Naive B cell (primary cell): ENCODE data around the gene KCNJ16. TPM values are rescaled to one million over a fixed set of nuclear protein-coding genes. Genes with fewer than 3 reads are reported as not detected.

ENCODE experiments used
- ATAC-seq, 2 donors: fragments of 150-1000 bp; cut with Tn5 transposase; 2 replicates each; pipeline ENCODE4 v1.10.0; 2021; ENCODE audit warnings: low read depth in 2 of 2, mild to moderate bottlenecking in 2 of 2, moderate library complexity in 2 of 2
- DNase-seq: peaks from one replicate; pipeline ENCODE4 v3.0.0; 2022
- H3K27ac Mint-ChIP-seq, 6 donors: one replicate each; pipeline ENCODE4 v1.8.0; 2020 to 2022; ENCODE audit warnings: mild to moderate bottlenecking in 6 of 6, mixed read lengths in 6 of 6, moderate library complexity in 5 of 6, inconsistent platforms in 2 of 6
- H3K27me3 Mint-ChIP-seq, 3 donors: one replicate each; pipeline ENCODE4 v1.8.0; 2021 to 2022; ENCODE audit warnings: mixed read lengths in 3 of 3, mild to moderate bottlenecking in 1 of 3
- H3K36me3 Mint-ChIP-seq, 2 donors: one replicate each; pipeline ENCODE4 v1.8.0; 2020 to 2022; ENCODE audit warnings: mixed read lengths in 2 of 2, inconsistent platforms in 1 of 2, mild to moderate bottlenecking in 1 of 2
- H3K4me1 Mint-ChIP-seq, 3 donors: one replicate each; pipeline ENCODE4 v1.8.0; 2020 to 2022; ENCODE audit warnings: mixed read lengths in 3 of 3, inconsistent platforms in 1 of 3, mild to moderate bottlenecking in 1 of 3, moderate library complexity in 1 of 3
- H3K4me3 Mint-ChIP-seq, 8 donors: one replicate each; pipeline ENCODE4 v1.8.0; 2020 to 2022; ENCODE audit warnings: mild to moderate bottlenecking in 8 of 8, mixed read lengths in 8 of 8, moderate library complexity in 8 of 8, inconsistent platforms in 2 of 8
- H3K9me3 Mint-ChIP-seq, 7 donors: one replicate each; pipeline ENCODE4 v1.8.0; 2020 to 2022; ENCODE audit warnings: mixed read lengths in 7 of 7, mild to moderate bottlenecking in 5 of 7, inconsistent platforms in 2 of 7, moderate library complexity in 1 of 7
- polyA plus RNA-seq, 6 donors: library from polyadenylated mRNA; unstranded; fragments of 300-500 nt; fragmentation: Illumina TruSeq; gene quantifications; one replicate each; pipeline ENCODE4 v1.2.3, GENCODE V29; 2021; ENCODE audit warnings: low read depth in 6 of 6

The KCNJ16 gene
- polyA plus RNA-seq, 6 donors from 2014 or later: not detected

DNA sequence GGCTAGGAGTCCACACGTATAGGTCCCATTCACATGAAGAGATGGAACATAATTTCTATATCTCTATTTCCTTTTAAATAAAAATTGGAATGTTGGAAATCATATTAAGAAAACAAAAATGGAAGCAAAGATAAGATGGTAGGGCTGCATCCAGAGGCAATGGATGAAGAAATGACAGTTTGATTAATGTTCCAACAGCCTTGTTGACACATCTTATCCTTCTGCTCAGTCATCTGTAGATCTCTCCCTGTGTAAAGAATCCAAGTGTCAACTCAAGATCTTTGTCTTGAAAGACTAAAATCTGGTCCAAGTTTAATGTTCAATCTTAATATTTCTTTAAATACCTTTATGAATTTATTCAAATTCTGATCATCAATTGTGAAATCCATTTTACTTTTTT is 86.5 kb downstream of the KCNJ16 start:
- no peak overlapping the region for H3K27ac Mint-ChIP-seq
- DNase-seq (no peak), ATAC-seq (no peak)
- no peaks in the 10 kb centered on the region for H3K36me3 Mint-ChIP-seq
- H3K4me3 Mint-ChIP-seq: no peak overlapping the region
- H3K27me3 Mint-ChIP-seq: peaks cover 0 to 7% (median 0%) of the 10 kb centered on the region in 3 donors
- H3K9me3 Mint-ChIP-seq: no peaks in the 10 kb centered on the region
- no peaks in the 10 kb centered on the region for H3K4me1 Mint-ChIP-seq

GRCh38 chr17:70165383-70165782 is 90.4 kb downstream of the KCNJ16 start:
- no peak overlapping the region for H3K4me3 Mint-ChIP-seq
- DNase-seq (no peak), ATAC-seq (no peak)
- H3K9me3 Mint-ChIP-seq: no peaks in the 10 kb centered on the region
- no peaks in the 10 kb centered on the region for H3K36me3 Mint-ChIP-seq
- peaks cover 10 to 19% (median 17%) of the 10 kb centered on the region in 3 donors for H3K27me3 Mint-ChIP-seq
- H3K4me1 Mint-ChIP-seq: peaks cover 13 to 21% (median 18%) of the 10 kb centered on the region in 3 donors
- peak overlapping the region in 1 of 6 donors; percentile 13 for H3K27ac Mint-ChIP-seq

DNA sequence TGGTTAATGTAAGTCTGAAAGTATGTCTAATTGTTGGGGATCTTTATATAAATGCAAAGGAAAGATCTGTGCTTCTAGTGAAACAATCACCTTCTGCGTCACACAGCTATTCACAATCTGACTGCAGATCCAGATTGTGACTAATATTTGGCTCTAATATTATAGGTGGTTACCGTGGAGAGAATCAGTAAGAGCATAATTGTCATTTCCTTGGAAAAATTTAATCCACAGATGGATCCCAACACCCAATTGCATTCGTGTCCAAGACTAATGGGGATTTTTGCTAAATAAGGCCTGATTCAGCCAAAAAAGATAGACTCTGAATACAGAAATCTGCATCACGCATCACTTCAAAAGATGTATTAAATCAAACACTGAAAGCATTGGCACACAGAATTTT is 91.6 kb downstream of the KCNJ16 start:
- Mint-ChIP-seq H3K9me3 (no peaks in the 10 kb centered on the region), H3K27me3 (peaks cover 19 to 29% (median 21%) of the 10 kb centered on the region in 3 donors), H3K4me3 (no peak overlapping the region), H3K36me3 (no peaks in the 10 kb centered on the region), H3K4me1 (peaks cover 13 to 21% (median 18%) of the 10 kb centered on the region in 3 donors), H3K27ac (no peak overlapping the region)
- DNase-seq (no peak), ATAC-seq (no peak)

- Mint-ChIP-seq H3K9me3 (no peaks in the 10 kb centered on the region), H3K4me3 (peak overlapping the region; percentile 80 to 93 (median 90)), H3K27me3 (peaks cover 21 to 45% (median 31%) of the 10 kb centered on the region in 3 donors), H3K4me1 (peaks cover 13 to 21% (median 18%) of the 10 kb centered on the region in 3 donors), H3K36me3 (no peaks in the 10 kb centered on the region), H3K27ac (peak overlapping the region in 4 of 6 donors; percentile 13 to 82 (median 28))
- DNase-seq (peak; percentile 11), ATAC-seq (peak; percentile 29 to 33)
Observed at GRCh38 chr17:70168044-70168976, 93.3 kb downstream of the KCNJ16 start.

DNA sequence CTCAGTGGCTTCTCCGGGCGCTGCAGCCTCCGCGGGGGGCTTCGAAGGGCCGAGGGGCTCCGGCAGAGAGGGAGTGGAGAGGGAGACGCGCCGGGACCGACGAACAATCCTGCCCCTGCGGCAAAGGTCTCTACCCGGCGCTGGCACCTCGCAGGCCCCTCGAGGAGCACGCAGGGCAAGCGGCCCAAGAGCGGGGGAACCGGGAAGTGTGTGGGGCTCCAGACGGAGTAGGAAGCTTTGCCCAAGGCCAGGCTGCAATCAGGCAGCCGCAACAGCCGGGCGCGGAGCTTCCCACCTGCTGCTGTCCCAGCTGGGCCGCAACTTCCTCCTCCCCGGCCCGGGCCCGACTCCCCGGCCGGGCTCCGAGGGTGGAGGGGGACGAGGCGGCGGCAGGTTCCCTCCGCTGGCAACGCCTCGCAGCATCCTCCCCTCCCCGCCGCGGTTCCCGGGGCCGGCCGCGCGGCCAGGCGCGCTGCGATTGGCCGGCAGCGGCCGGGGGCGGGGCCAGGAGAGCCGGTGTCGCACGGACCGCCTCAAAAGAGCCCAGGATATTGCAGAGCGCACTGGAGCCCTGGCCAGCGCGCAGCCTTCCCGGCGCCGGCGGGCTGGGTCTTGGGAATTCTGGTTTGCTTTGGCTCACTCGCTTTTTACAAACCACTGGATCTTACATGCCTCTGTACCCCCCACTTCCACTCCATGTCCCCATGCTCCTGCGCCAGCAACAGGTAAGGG is 94.1 kb downstream of the KCNJ16 start, which contains the start of gene KCNJ2:
TSS of gene KCNJ2 (plus strand) at position 556 of the 732 bp plus-strand sequence. CDS start 5,508 bp downstream, outside the sequence.
- no peaks in the 10 kb centered on the region for H3K36me3 Mint-ChIP-seq
- H3K4me1 Mint-ChIP-seq: peaks cover 13 to 21% (median 18%) of the 10 kb centered on the region in 3 donors
- H3K4me3 Mint-ChIP-seq: peak within 1 kb of the TSS; percentile 80 to 93 (median 90)
- peak; percentile 88 to 90 for ATAC-seq
- H3K27me3 Mint-ChIP-seq: peaks cover 21 to 50% (median 31%) of the 10 kb centered on the region in 3 donors
- no peaks in the 10 kb centered on the region for H3K9me3 Mint-ChIP-seq
- peak within 1 kb of the TSS in 5 of 6 donors; percentile 13 to 91 (median 39) for H3K27ac Mint-ChIP-seq
- DNase-seq: peak; percentile 71

- H3K4me1 Mint-ChIP-seq: peaks cover 13 to 21% (median 18%) of the 10 kb centered on the region in 3 donors
Observed at GRCh38 chr17:70169709-70170597, 94.9 kb downstream of the KCNJ16 start.

DNA sequence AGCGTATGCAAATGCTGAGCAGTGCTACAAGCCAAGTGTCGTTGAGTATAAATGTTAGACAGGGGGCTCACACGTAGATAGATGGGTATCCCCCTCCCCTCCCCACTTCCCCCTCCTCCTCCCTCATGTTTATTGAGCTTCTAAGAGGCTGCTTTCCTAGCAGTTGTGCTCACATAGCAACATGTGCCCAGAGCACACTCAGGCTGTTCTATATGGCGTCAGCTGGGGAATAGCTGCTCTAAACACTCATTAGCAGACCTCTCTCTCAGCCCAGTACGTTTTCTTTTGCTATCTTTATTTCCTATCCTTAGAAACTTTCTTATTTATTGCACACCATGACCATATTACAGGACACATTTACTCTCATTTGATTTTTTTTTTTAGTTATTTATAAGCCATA is 96.1 kb downstream of the KCNJ16 start:
- no peak for ATAC-seq
- Mint-ChIP-seq H3K27ac (no peak overlapping the region), H3K27me3 (peaks cover 21 to 52% (median 31%) of the 10 kb centered on the region in 3 donors), H3K9me3 (no peaks in the 10 kb centered on the region), H3K36me3 (no peaks in the 10 kb centered on the region), H3K4me1 (peaks cover 13 to 21% (median 18%) of the 10 kb centered on the region in 3 donors), H3K4me3 (peak overlapping the region in 1 of 8 donors; percentile 41)
- no peak for DNase-seq

More at GRCh38 chr17:70169709-70170597, 94.9 kb downstream of the KCNJ16 start:
- Mint-ChIP-seq H3K4me3 (peak overlapping the region; percentile 72 to 91 (median 80)), H3K27me3 (peaks cover 21 to 52% (median 31%) of the 10 kb centered on the region in 3 donors), H3K36me3 (no peaks in the 10 kb centered on the region), H3K9me3 (no peaks in the 10 kb centered on the region), H3K27ac (peak overlapping the region in 2 of 6 donors; percentile 18 to 91)
- ATAC-seq (no peak), DNase-seq (no peak)

GRCh38 chr17:70172449-70172848 is 97.4 kb downstream of the KCNJ16 start:
- H3K27me3 Mint-ChIP-seq: peaks cover 21 to 52% (median 31%) of the 10 kb centered on the region in 3 donors
- peaks cover 13 to 21% (median 18%) of the 10 kb centered on the region in 3 donors for H3K4me1 Mint-ChIP-seq

DNA sequence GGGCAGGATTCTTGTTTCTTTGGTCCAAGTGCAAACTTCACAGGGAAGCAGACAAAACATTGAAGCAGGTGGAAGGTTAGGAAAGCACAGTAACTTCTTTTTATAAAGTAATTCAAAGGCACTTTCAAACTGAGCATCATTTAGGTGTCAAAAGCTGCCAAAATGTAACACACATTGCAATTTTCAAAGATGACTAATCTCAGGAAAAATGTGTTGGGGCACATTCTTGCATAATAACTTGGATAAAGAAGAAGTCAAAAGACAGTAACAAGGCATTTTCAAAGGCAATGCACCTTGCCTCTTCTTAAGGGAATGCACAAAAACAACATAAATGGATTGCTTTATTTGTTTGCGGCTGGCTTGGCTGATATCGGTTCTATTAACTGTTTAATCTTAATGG is 97.9 kb downstream of the KCNJ16 start:
- H3K36me3 Mint-ChIP-seq: no peaks in the 10 kb centered on the region
- H3K9me3 Mint-ChIP-seq: no peaks in the 10 kb centered on the region
- DNase-seq (no peak), ATAC-seq (no peak)
- no peak overlapping the region for H3K27ac Mint-ChIP-seq
- peaks cover 13 to 20% (median 17%) of the 10 kb centered on the region in 3 donors for H3K4me1 Mint-ChIP-seq
- peaks cover 21 to 50% (median 33%) of the 10 kb centered on the region in 3 donors for H3K27me3 Mint-ChIP-seq
- no peak overlapping the region for H3K4me3 Mint-ChIP-seq

More at GRCh38 chr17:70172449-70172848, 97.4 kb downstream of the KCNJ16 start:
- Mint-ChIP-seq H3K4me3 (no peak overlapping the region), H3K36me3 (no peaks in the 10 kb centered on the region), H3K9me3 (no peaks in the 10 kb centered on the region), H3K27ac (no peak overlapping the region)
- ATAC-seq (no peak), DNase-seq (no peak)

DNA sequence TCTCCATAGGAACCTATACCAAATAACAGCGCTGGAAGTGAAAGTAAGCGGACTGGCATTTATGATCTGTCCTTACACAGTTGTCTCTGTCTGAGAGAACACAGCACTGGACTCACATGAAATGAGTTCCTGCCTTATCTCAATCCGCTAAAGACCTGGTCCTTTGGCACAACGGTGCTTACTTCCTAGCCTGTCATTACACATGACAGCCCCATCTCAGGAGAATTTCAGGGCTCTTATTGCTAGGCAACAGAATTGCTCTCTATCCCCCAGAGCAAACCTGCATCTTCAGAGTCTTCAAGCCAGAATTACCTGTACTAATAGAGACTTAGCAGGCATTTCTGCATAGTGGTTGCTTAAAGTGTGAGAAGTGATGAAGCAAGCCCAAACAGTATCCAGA is 98.7 kb downstream of the KCNJ16 start:
- H3K9me3 Mint-ChIP-seq: no peaks in the 10 kb centered on the region
- H3K4me1 Mint-ChIP-seq: peaks cover 6 to 12% (median 9%) of the 10 kb centered on the region in 3 donors
- H3K36me3 Mint-ChIP-seq: no peaks in the 10 kb centered on the region
- ATAC-seq (no peak), DNase-seq (no peak)
- H3K4me3 Mint-ChIP-seq: no peak overlapping the region
- no peak overlapping the region for H3K27ac Mint-ChIP-seq
- peaks cover 14 to 43% (median 36%) of the 10 kb centered on the region in 3 donors for H3K27me3 Mint-ChIP-seq

- DNase-seq: no peak
- no peak for ATAC-seq
- Mint-ChIP-seq H3K36me3 (no peaks in the 10 kb centered on the region), H3K9me3 (no peaks in the 10 kb centered on the region), H3K4me1 (no peaks in the 10 kb centered on the region), H3K27ac (no peak overlapping the region), H3K27me3 (peaks cover 0 to 5% (median 0%) of the 10 kb centered on the region in 3 donors), H3K4me3 (no peak overlapping the region)
Observed at GRCh38 chr17:70181376-70181775, 106.4 kb downstream of the KCNJ16 start.

GRCh38 chr17:70181866-70182265 is 106.8 kb downstream of the KCNJ16 start:
- no peak overlapping the region for H3K4me3 Mint-ChIP-seq
- no peaks in the 10 kb centered on the region for H3K9me3 Mint-ChIP-seq
- ATAC-seq: no peak
- H3K4me1 Mint-ChIP-seq: no peaks in the 10 kb centered on the region
- no peak for DNase-seq
- no peaks in the 10 kb centered on the region for H3K36me3 Mint-ChIP-seq
- peak overlapping the region in 1 of 6 donors; percentile 87 for H3K27ac Mint-ChIP-seq
- H3K27me3 Mint-ChIP-seq: peaks cover 0 to 5% (median 0%) of the 10 kb centered on the region in 3 donors
